NK-92 (cell line): ENCODE results near the gene TLL2.

ENCODE experiments used
- DNase-seq: peaks from one replicate; lab custom pipeline; 2025; ENCODE audit not compliant: unreplicated experiment; lab: John Stamatoyannopoulos, UW

Gene TLL2

DNA sequence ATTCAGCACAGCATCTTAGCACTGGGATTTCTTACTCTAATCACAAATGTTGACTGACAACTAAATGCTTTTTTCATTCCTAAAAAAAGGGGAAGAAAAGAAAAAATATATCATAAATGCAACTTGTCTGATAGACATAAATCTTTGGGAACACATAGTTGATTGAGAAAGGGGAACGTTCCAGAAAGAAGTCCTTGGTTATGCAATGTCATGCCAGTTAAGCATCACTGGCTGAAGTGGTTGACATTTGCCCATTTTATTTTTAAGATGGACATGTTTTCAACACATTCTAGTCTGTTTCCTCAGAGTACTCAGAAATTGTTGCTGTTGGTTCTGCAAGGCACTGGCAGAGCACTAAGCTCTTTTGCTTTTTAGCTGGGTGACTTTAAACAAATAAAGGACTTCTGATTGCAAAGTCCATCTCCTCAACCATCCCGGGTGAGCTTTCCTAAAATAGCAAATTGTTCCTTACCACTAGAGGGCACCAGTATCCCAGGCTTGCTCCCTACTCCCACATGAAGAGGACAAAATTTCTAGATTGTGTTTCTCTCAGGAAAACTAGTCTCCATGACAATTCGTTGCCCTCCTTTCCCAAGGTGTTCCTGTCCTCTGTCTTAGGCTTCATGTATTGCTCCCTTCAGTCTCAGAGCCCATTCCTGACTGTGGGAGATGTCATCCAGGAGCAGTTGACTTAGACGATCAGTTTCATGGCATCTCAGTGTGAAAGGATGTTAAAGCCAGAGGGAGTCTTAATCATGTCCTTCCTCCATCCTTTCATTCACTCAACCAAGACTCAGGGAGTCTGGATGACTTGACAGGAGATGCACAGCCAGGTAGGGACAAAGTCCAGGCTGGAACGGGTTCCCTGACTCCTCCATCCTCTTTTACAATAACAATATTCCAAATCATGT is 178.9 kb downstream of the TLL2 start:
- no peak for DNase-seq

DNA sequence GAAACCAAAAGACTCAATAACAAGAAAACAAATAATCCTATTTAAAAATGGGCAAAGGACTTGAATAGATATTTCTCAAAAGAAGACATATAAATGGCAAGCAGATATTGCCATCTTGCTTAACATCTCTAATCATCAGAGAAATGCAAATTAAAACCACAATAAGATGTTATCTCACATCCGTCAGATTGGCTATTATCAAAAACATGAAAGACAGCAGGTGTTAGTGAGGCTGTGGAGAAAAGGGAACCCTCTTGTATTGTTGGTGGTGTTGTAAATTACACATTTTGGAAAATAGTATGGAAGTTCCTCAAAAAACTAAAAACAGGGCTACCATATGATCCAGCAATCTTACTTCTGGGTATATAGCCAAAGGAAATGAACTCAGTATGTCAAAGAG is 180.6 kb downstream of the TLL2 start:
- no peak for DNase-seq

DNA sequence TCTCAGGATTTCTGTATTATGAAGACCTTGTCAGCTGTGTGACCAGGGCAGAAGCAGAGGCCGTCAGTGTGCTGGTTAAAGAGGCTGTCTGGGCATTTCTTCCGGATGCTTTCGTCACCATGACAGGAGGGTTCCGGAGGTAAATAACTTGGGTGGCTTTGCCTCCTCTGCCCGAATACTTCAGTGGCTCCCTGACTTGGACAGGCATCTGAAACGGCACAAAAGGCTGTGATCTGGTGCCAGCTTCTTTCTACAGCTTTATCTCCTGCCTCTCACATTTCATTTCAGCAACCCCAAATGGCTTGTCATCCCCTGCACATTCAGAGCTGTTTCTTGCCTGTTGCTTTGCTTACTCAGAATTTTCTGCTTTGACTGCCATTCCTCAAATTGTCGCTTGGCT is 186.3 kb downstream of the TLL2 start:
- no peak for DNase-seq

DNA sequence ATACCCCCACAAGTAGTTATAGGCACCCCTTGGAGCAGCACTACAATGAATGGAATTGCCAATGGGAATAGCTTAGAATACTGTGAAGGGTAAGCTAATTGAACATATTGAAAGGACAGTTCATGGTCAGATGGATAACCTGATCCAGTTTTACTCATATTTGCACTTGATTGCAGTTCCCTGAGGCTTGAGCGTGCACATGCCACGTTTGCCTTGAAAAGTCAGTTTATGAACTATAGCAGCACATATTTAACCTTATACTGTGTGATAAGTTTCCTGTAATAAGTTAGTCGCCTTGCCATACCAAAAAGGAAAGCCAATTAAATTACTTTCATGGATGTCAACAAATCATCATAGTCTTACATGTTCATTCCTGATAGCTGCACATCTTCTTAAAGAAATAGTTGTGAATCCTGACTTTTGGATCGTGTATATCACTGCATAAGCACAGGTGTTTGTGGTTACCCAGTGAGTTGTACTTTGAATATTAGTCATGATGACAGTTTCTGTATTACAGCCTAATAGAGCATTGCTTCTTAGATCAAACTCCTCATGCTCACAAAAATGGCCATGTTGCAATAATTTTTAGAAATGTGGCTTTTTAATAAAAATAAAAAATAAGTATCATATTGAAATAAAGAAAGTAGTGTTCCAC is 187.9 kb downstream of the TLL2 start:
- no peak for DNase-seq

DNA sequence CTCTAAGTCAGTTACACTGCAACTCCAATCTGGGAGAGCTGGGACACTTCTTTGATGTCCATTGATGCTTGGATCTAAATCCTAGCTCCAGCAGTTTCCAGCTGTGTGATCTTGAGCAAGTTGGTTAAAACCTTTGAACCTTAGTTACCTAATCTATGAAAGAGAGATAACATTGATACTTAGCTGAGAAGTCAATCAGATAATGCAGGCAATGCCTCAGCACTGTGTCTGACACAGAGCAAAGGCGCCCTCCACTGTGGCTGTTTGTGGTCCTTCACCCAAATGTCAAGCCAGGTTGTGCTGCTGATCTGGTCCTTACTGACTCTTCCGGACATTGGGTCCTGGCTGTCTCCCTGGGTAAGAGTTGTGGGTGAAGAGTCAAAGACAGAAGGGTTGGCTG is 189.3 kb downstream of the TLL2 start:
- no peak for DNase-seq

DNA sequence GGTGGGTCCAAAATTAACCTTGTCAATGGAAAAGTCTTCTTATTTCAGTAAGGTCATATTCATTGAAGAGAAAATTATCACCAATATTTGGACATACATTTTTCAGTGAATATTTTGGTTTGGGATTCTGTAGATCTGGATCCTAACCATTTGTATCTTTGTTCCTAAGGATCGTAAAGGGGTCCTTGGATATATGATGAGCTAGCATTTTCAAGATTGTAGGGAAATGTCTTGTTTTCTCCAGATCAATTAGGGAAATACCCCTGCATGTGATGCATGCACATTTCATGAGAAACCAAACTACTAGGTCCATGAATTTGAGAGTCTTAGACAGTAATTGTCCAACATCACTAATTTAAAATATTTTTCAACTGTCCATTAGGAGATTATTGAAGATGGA is 191.5 kb downstream of the TLL2 start:
- DNase-seq: no peak

DNA sequence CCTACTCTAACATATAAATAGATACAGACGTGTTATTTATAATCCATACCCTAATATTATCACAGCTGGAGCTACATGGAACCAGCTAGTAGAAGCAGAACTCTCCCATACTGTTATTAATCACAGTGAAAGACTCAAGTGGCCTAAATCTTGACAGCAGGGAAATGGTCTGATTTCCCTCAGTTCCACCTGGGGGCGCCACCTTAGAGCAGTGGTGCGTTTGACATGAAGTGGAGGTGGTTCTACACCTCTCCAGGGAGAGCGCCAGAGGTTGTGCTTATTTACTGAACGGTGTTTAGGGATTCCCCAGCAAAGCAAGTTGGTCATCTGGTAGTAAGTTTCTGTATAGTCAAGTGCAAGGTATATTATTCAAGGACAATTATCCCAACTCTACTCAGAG is 191.9 kb downstream of the TLL2 start:
- no peak for DNase-seq

DNA sequence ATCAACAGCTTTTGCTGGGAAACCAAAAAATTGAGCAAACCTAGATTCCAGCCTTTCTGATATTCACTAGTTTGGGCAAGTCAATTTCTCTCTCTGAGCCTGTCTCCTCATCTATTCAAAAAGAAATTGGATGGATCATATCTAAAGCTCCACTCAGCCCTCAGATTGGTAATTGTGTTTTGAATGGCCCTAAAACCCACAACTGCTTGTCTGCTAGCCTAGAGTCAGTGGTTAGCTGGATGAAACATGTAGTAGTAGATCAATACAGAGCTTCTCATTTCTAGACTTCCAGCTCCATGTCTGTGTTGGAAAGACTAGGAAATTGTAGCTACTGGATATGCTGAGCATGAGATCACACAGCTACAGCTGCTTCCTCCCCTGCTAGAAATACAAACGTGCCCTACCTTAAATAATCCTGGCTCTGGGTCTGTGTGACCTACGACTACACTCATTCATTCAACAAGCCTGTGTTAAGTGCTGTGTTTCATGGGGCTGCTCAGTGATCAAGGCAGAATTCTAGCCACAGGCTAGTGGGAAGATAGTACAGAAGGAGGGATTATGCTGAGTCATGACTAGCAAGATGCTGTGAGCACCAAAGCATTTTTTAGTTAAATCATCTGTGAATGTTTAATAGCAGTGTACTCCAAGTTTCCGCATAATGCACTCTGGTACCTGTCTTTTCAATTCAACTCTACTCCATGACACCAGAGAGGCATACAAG is 193.8 kb downstream of the TLL2 start:
- no peak for DNase-seq

DNA sequence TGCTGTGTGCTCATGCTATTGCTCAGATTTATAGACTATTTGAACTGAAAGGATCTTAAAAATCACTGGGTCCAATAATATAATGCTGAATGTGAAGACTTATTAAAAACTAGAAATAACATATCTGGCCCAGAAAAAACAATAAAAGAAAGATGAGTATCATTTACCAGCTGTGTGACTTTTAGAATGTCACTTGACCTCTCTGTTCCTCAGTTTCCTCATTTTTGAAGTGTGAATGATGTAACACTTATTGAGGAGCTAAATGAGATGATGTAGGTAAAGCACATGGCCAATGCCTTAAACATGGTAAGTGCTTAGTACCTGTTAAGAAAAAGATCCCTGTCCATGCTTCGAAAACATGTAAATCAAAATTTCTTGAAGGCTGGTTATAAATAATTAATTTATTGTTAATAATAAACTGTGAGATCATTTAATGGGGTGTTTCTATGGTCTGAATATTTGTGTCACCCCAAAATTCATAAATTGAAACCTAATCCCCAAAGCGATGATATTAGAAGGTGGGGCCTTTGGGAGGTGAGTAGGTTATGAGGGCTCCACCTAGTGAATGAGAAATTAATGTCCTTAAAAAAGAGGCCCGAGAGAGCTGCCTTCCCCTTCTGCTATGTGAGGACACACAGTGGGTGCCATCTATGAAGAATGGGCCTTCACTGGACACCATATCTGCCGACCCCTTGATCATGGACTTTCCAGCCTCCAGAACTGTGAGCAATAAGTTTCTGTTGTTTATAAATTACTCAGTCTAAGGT is 196.5 kb downstream of the TLL2 start:
- no peak for DNase-seq
